HEK293T (cell line): Measurements from ENCODE around the gene EMP1.

Experiments
- CTCF ChIA-PET: fragments of 350-600 bp; formaldehyde crosslinking; extraction: SDS; loops from one replicate; lab custom pipeline; 2021; ENCODE audit warnings: antibody characterized with exemption, inconsistent platforms; lab: Yijun Ruan, JAX
- POLR2A ChIA-PET: fragments of 350-600 bp; formaldehyde crosslinking; extraction: SDS; loops from one replicate; lab custom pipeline; 2020; ENCODE audit warnings: antibody characterized with exemption, inconsistent platforms; lab: Yijun Ruan, JAX
- DNase-seq: peaks from one replicate; pipeline ENCODE4 v3.0.0; 2012; ENCODE audit warnings: mixed read lengths; ENCODE audit errors: extremely low spot score
- ARNT ChIP-seq: fragments of 450-650 bp; IDR thresholded peaks from 2 replicates; pipeline ENCODE4 v1.6.1; 2017; ENCODE audit warnings: mild to moderate bottlenecking
- BHLHE40 ChIP-seq: fragments of 450-650 bp; IDR thresholded peaks from 2 replicates; pipeline ENCODE4 v1.6.1; 2016; ENCODE audit warnings: mild to moderate bottlenecking, moderate library complexity, borderline replicate concordance
- CTBP1 ChIP-seq: fragments of 450-650 bp; IDR thresholded peaks from 2 replicates; pipeline ENCODE4 v1.6.1; 2016; ENCODE audit warnings: borderline replicate concordance
- ELF4 ChIP-seq: fragments of 450-650 bp; IDR thresholded peaks from 2 replicates; pipeline ENCODE4 v1.6.1; 2017; ENCODE audit warnings: antibody characterized with exemption
- FOXA1 ChIP-seq: fragments of 450-650 bp; IDR thresholded peaks from 2 replicates; pipeline ENCODE4 v1.6.1; 2016; ENCODE audit warnings: mild to moderate bottlenecking
- FOXK2 ChIP-seq: fragments of 450-650 bp; IDR thresholded peaks from 2 replicates; pipeline ENCODE4 v1.6.1; 2016; ENCODE audit warnings: mild to moderate bottlenecking
- FOXM1 ChIP-seq: fragments of 450-650 bp; IDR thresholded peaks from 2 replicates; pipeline ENCODE4 v1.6.1; 2017; ENCODE audit warnings: mild to moderate bottlenecking, borderline replicate concordance
- HDGF ChIP-seq: fragments of 450-650 bp; IDR thresholded peaks from 2 replicates; pipeline ENCODE4 v1.6.1; 2017; ENCODE audit warnings: antibody characterized with exemption, borderline replicate concordance
- L3MBTL2 ChIP-seq: fragments of 450-650 bp; conservative IDR thresholded peaks from 2 replicates; pipeline ENCODE4 v1.6.1; 2016; ENCODE audit warnings: mild to moderate bottlenecking
- LEF1 ChIP-seq: fragments of 450-650 bp; IDR thresholded peaks from 2 replicates; pipeline ENCODE4 v1.6.1; 2017; ENCODE audit warnings: mild to moderate bottlenecking, borderline replicate concordance
- NFRKB ChIP-seq: fragments of 450-650 bp; IDR thresholded peaks from 2 replicates; pipeline ENCODE4 v1.6.1; 2016; ENCODE audit warnings: mild to moderate bottlenecking, moderate library complexity
- PKNOX1 ChIP-seq: fragments of 450-650 bp; IDR thresholded peaks from 2 replicates; pipeline ENCODE4 v1.6.1; 2016
- SP1 ChIP-seq: fragments of 450-650 bp; IDR thresholded peaks from 2 replicates; pipeline ENCODE4 v1.6.1; 2017
- SUZ12 ChIP-seq: fragments of 450-650 bp; IDR thresholded peaks from 2 replicates; pipeline ENCODE4 v1.6.1; 2016; ENCODE audit warnings: mild to moderate bottlenecking
- TARDBP ChIP-seq: fragments of 450-650 bp; IDR thresholded peaks from 2 replicates; pipeline ENCODE4 v1.6.1; 2016
- ZNF384 ChIP-seq: fragments of 450-650 bp; IDR thresholded peaks from 2 replicates; pipeline ENCODE4 v1.6.1; 2016

Gene EMP1

GRCh38 chr12:13211191-13211858 is 14.8 kb downstream of the EMP1 start:
- TF ChIP-seq FOXK2 = no peak
- TF ChIP-seq TARDBP = no peak
- TF ChIP-seq NFRKB = no peak
- TF ChIP-seq PKNOX1 = no peak
- TF ChIP-seq BHLHE40 = no peak
- TF ChIP-seq HDGF = no peak
- TF ChIP-seq ELF4 = no peak
- TF ChIP-seq SP1 = no peak
- TF ChIP-seq SUZ12 = no peak
- CTCF ChIA-PET = interaction anchor here (0.6 to 4.1 kb wide), 29 partner anchors 11 to 834 kb away, joined by 3 to 31 read pairs (median 5); no protein-coding TSS in a partner anchor
- DNase-seq = no peak
- POLR2A ChIA-PET = interaction anchor here (1.0 to 1.4 kb wide), 3 partner anchors 34 to 112 kb away, joined by 3 to 6 read pairs (median 3); no protein-coding TSS in a partner anchor

- peak; percentile 62 for DNase-seq
- TF ChIP-seq PKNOX1 = no peak
- no peak for TF ChIP-seq NFRKB
- TF ChIP-seq ZNF384 = peak; percentile 89
- TF ChIP-seq ARNT = no peak
- ChIA-PET CTCF (interaction anchor here (0.6 to 4.1 kb wide), 47 partner anchors 10 to 1595 kb away, joined by 3 to 31 read pairs (median 5); no protein-coding TSS in a partner anchor), POLR2A (interaction anchor here (1.0 to 1.2 kb wide), 2 partner anchors 34 to 113 kb away, joined by 3 to 6 read pairs; no protein-coding TSS in a partner anchor)
Measured at GRCh38 chr12:13211859-13212664, 15.5 kb downstream of the EMP1 start.

- ChIA-PET POLR2A (no interaction called here), CTCF (interaction anchor here (1.3 kb wide), 1 partner anchor 41 kb away, joined by 3 read pairs; no protein-coding TSS in a partner anchor)
- TF ChIP-seq PKNOX1 (no peak), FOXM1 (no peak), FOXA1 (no peak), HDGF (no peak), SUZ12 (no peak), CTBP1 (no peak), ARNT (no peak), L3MBTL2 (no peak), NFRKB (no peak), ELF4 (no peak), ZNF384 (no peak), TARDBP (no peak), BHLHE40 (no peak), SP1 (no peak), LEF1 (no peak), FOXK2 (no peak)
- DNase-seq = no peak
Measured at GRCh38 chr12:13215056-13215455, 18.5 kb downstream of the EMP1 start.

GRCh38 chr12:13218641-13219040 is 22.1 kb downstream of the EMP1 start:
- POLR2A ChIA-PET = no interaction called here
- DNase-seq = no peak
- CTCF ChIA-PET = no interaction called here
- TF ChIP-seq FOXK2 = no peak
- no peak for TF ChIP-seq HDGF

GRCh38 chr12:13219320-13219719 is 22.8 kb downstream of the EMP1 start:
- ChIA-PET CTCF (no interaction called here), POLR2A (no interaction called here)
- TF ChIP-seq LEF1 (no peak), SUZ12 (no peak), BHLHE40 (no peak), PKNOX1 (no peak), L3MBTL2 (no peak), TARDBP (no peak), CTBP1 (no peak), FOXK2 (no peak), SP1 (no peak), ARNT (no peak), ZNF384 (no peak), ELF4 (no peak)
- DNase-seq = no peak

- POLR2A ChIA-PET = no interaction called here
- no peak for DNase-seq
- no peak for TF ChIP-seq ELF4
- no peak for TF ChIP-seq FOXM1
- TF ChIP-seq PKNOX1 = no peak
- no peak for TF ChIP-seq SUZ12
- TF ChIP-seq NFRKB = no peak
- TF ChIP-seq L3MBTL2 = no peak
- TF ChIP-seq ARNT = no peak
- TF ChIP-seq FOXK2 = no peak
- TF ChIP-seq FOXA1 = no peak
- TF ChIP-seq HDGF = no peak
- no peak for TF ChIP-seq ZNF384
- TF ChIP-seq CTBP1 = no peak
- TF ChIP-seq SP1 = no peak
- TF ChIP-seq LEF1 = no peak
- TF ChIP-seq TARDBP = no peak
- TF ChIP-seq BHLHE40 = no peak
- CTCF ChIA-PET = interaction anchor here (3.5 kb wide), 1 partner anchor 9 kb away, joined by 21 read pairs; no protein-coding TSS in a partner anchor
Measured at GRCh38 chr12:13220838-13221237, 24.3 kb downstream of the EMP1 start.
